KOPT-K1 (cell line): ENCODE data around the gene LEFTY2.
"Not testable (repeated sequence)": the region's sequence is repeated elsewhere in the genome, so short reads cannot be mapped to it uniquely, and the experiment has no call there.

Experiments used
- H3K27ac ChIP-seq: fragments of 200-600 bp; sonication (generic); 2 replicates; pipeline ENCODE4 v1.5.1; 2016; ENCODE audit warnings: antibody characterized with exemption, mild to moderate bottlenecking, low read depth, low read length; ENCODE audit not compliant: poor library complexity, severe bottlenecking
- H3K36me3 ChIP-seq: fragments of 200-600 bp; sonication (generic); 2 replicates; pipeline ENCODE4 v1.5.1; 2017; ENCODE audit warnings: antibody characterized with exemption, mild to moderate bottlenecking, low read length, moderate library complexity; ENCODE audit not compliant: insufficient read depth
- H3K9me3 ChIP-seq: fragments of 200-600 bp; sonication (generic); 2 replicates; pipeline ENCODE4 v1.5.1; 2017; ENCODE audit warnings: antibody characterized with exemption, low read length, mild to moderate bottlenecking; ENCODE audit not compliant: insufficient read depth, poor library complexity, severe bottlenecking

Gene LEFTY2

GRCh38 chr1:225941942-225942222 is 862 bp upstream of the LEFTY2 start:
- H3K9me3 ChIP-seq = no peaks in the 10 kb centered on the region
- no peaks in the 10 kb centered on the region for H3K36me3 ChIP-seq
- no peak overlapping the region for H3K27ac ChIP-seq

- Histone ChIP-seq H3K36me3 (no peaks in the 10 kb centered on the region), H3K27ac (no peak overlapping the region), H3K9me3 (no peaks in the 10 kb centered on the region)
Observed at GRCh38 chr1:225940385-225941151, 452 bp downstream of the LEFTY2 start.

- H3K27ac ChIP-seq, H3K36me3 ChIP-seq, H3K9me3 ChIP-seq: not testable (repeated sequence)
Observed at GRCh38 chr1:225939939-225940310, 1.1 kb downstream of the LEFTY2 start.

GRCh38 chr1:225939097-225939938 is 1.7 kb downstream of the LEFTY2 start:
- H3K9me3 ChIP-seq, H3K27ac ChIP-seq, H3K36me3 ChIP-seq: not testable (repeated sequence)

- Histone ChIP-seq H3K27ac (no peak overlapping the region), H3K36me3 (no peaks in the 10 kb centered on the region), H3K9me3 (no peaks in the 10 kb centered on the region)
Observed at GRCh38 chr1:225937048-225937968, 3.7 kb downstream of the LEFTY2 start.

- H3K36me3 ChIP-seq = no peaks in the 10 kb centered on the region
- no peak overlapping the region for H3K27ac ChIP-seq
- H3K9me3 ChIP-seq = no peaks in the 10 kb centered on the region
Observed at GRCh38 chr1:225936523-225936922, 4.5 kb downstream of the LEFTY2 start.

GRCh38 chr1:225936086-225936485 is 4.9 kb downstream of the LEFTY2 start:
- not testable (repeated sequence) for H3K27ac ChIP-seq, H3K36me3 ChIP-seq, H3K9me3 ChIP-seq

- Histone ChIP-seq H3K9me3 (no peaks in the 10 kb centered on the region), H3K36me3 (no peaks in the 10 kb centered on the region), H3K27ac (no peak overlapping the region)
Observed at GRCh38 chr1:225934711-225935110, 6.3 kb downstream of the LEFTY2 start.

- Histone ChIP-seq H3K27ac (no peak overlapping the region), H3K36me3 (no peaks in the 10 kb centered on the region), H3K9me3 (no peaks in the 10 kb centered on the region)
Observed at GRCh38 chr1:225933072-225933471, 7.9 kb downstream of the LEFTY2 start.

GRCh38 chr1:225931270-225932136 is 9.5 kb downstream of the LEFTY2 start:
- H3K27ac ChIP-seq = no peak overlapping the region
- no peaks in the 10 kb centered on the region for H3K9me3 ChIP-seq
- no peaks in the 10 kb centered on the region for H3K36me3 ChIP-seq

- no peaks in the 10 kb centered on the region for H3K9me3 ChIP-seq
- H3K27ac ChIP-seq = no peak overlapping the region
- no peaks in the 10 kb centered on the region for H3K36me3 ChIP-seq
Observed at GRCh38 chr1:225930566-225930965, 10.5 kb downstream of the LEFTY2 start.

- not testable (repeated sequence) for H3K36me3 ChIP-seq, H3K9me3 ChIP-seq, H3K27ac ChIP-seq
Observed at GRCh38 chr1:225929462-225929861, 11.6 kb downstream of the LEFTY2 start.

GRCh38 chr1:225928186-225929175 is 12.5 kb downstream of the LEFTY2 start:
- peak overlapping the region; percentile 12 for H3K27ac ChIP-seq
- no peaks in the 10 kb centered on the region for H3K36me3 ChIP-seq
- H3K9me3 ChIP-seq = no peaks in the 10 kb centered on the region
